Activated effector memory CD4-positive, alpha-beta T cell treated with Interleukin-2 at 50 U/mL for 16 hours (primary cell): ENCODE measurements around the gene MAPK1.
"Not testable (repeated sequence)": the region's sequence is repeated elsewhere in the genome, so short reads cannot be mapped to it uniquely, and the experiment has no call there.

Experiments used
- DNase-seq: peaks from one replicate; pipeline ENCODE4 v3.0.0-alpha.2; 2020

The MAPK1 gene

GRCh38 chr22:21867528-21868266 is at the start of gene MAPK1:
Gene MAPK1, minus strand, starts transcription at chr22:21867645. Its CDS starts 205 bp downstream, at chr22:21867440.
- DNase-seq = peak; percentile 91

DNA sequence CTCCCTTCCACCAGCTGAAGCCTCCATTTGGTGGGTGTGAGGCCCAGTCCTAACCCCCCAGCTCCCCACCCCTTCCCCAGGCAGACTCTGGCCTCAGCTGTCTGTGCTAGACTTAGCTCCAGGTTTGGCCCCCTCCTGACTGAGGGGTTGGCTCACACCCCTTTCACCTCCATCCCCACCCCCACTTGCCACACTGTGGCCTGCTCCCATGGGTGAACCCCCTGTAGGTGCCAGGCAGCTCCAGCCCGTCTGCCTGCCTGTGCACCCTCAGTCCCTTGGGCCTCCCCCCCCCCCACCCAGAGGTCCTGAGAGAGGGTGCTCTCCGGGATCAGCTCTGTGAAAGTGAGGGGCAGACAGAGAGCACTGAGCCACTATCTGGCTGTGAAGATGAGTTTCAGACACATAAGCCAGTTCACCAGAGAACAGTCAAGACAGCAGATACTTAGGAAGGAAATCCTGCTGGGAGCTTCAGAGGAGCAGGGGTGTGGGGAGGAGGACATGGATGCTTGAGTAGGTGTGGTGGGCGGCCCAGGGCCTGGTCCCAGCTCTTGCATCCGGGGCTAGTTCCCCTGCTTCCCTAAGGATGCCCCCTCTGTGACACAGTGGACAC is 49.0 kb upstream of the MAPK1 start:
- DNase-seq = no peak

DNA sequence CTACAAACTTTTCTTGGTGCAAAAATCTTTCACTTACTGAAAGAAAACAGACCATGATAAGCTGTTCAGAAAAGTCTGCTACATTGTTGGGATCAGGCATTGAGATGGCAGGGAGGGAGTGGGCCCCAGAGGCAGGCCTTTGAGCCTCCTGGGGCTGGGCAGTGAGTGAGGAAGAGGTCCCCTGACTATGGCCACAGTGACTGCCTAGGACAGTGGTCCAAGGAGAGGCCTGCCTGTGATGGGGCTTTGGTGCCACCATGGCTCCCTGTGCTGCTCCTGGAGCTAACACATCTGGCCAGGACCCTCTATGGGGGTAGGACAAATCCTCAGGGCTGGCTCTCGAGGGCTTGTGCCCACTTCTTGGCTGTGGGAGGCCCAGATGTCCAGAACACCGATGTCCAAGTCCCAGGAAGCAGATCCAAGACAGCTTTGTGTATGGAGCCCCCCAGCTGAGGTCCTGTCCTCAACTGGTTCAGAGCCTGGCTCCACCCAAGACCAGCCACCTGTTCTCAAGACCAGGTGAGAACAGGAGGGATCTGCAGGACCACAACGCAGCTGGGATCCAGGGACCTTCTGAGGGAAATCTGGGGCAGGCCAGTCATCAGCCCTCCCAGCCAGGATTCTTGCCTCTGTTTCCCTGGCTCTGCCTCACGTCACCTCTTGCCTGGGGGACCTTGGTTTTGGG is 48.3 kb upstream of the MAPK1 start:
- no peak for DNase-seq

GRCh38 chr22:21914033-21914642 is 46.7 kb upstream of the MAPK1 start:
- DNase-seq = not testable (repeated sequence)

DNA sequence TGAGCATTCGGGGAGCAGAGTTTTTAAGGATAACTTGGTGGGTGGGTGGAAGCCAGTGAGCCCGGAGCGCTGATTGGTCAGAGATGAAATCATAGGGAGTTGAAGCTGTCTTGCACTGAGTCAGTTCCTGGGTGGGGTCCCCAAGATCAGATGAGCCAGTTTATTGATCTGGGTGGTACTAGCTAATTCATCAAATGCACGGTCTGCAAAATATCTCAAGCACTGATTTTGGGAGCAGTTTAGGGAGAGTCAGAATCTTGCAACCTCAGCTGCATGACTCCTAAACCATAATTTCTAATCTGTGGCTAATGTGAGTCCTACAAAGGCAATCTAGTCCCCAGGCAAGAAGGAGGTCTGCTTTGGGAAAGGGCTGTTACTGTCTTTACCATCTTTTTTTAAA is 42.9 kb upstream of the MAPK1 start:
- not testable (repeated sequence) for DNase-seq

GRCh38 chr22:21909871-21910270 is 42.4 kb upstream of the MAPK1 start:
- no peak for DNase-seq

DNA sequence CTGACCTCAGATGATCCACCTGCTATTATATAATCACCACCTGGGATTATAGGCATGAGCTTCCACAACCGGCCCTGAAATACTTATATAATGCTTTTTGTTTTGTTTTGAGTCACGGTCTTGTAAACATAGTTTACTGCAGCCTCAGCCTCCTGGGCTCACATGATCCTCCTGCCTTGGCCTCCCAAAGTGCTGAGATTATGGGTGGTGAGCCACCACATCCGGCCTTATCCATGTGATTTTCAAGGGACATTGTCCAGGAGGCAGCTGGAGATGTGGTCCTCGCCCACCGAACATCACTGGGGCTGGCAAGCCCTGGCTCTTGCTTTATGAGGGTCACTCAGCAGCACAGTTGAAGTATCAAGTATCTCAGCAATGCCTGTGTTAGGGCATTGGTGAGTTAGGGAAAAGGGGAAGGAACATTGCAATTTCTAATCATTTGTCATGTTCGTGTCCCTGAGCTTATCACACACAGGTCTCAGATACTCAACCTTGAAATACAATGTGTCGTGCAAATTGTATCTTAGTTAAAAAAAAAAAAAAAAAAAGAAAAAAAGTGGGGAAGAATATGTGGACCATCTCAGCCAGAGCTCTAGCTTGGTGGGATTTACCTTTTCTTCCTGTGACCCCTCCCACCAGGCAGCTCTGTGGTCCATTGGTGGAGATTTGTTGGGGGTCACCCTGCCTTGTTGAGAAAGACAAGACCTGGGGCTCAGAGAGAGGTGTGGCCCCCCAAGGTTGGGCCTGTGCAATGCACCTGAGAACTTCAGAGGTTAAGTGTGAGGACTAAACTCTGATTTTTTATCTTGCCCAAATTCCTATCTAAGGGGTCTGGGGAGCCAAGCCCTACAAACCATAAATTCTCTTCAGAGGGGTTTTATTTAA is 40.4 kb upstream of the MAPK1 start:
- no peak for DNase-seq

- not testable (repeated sequence) for DNase-seq
Observed at GRCh38 chr22:21905234-21905633, 37.8 kb upstream of the MAPK1 start.

DNA sequence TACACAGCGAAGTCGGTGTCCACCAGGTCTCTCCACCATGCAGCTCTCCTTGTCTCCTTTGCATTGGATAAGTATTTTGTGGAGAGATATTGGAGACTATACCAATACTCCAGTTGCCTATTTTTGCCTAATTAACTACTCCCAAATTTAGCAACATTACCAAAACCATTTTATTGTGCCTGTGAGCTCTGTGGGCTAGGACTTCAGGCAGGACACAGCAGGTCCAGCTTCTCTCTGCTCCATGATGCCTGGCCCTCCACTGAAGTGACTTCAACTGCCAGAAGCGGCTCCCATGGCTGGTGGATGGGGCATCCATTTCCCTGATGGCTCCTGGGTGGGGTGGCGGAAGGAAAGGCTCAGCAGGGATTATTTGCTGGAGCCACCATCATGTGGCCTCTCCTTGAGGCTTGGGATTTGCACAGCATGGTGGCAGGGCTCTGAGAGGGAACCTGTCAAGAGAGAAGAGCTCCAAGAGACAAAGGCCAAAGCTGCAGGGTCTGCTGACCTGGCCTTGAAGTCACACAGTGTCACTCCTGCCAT is 36.9 kb upstream of the MAPK1 start:
- no peak for DNase-seq

GRCh38 chr22:21903283-21903682 is 35.8 kb upstream of the MAPK1 start:
- DNase-seq = no peak

GRCh38 chr22:21902296-21903087 is 35.0 kb upstream of the MAPK1 start:
- DNase-seq = no peak

DNA sequence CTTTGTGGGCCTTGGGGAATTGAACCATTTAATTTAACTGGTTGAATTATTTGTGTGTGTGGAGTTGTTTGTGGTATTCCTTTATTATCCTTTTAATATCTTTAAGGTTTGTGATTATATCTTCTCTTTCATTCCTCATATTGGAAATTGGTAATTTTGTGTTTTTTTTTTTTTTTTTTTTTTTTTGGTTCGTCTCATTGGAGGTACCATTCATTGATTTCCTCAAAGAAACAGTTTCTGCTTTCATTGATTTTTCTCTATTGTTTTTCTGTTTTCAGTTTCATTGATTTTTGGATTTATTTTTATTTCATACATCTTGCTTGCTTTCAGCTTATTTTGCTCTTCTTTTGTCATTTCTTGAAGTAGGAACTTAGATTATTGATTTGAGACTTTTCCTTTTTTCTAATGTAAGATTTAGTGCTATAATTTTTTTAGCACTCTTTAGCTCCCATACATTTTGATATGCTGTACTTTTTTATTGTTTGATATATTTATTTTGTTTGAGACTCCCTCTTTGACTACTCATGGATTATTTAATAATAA is 31.0 kb upstream of the MAPK1 start:
- DNase-seq = no peak

GRCh38 chr22:21896951-21897513 is 29.6 kb upstream of the MAPK1 start:
- no peak for DNase-seq

DNA sequence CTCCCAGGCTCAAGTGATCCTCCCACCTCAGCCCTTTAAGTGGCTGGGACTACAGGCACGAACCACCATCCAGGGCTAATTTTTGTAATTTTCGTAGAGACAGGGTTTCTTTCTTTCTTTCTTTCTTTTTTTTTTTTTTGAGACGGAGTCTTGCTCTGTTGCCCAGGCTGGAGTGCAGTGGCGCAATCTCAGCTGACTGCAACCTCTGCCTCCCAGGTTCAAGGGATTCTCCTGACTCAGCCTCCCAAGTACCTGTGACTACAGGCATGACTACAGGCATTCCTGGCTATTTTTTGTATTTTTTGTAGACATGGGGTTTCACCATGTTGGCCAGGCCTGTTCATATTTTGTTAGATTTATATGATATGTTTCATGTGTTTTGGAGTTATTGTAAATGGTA is 28.8 kb upstream of the MAPK1 start:
- DNase-seq = not testable (repeated sequence)

- no peak for DNase-seq
Observed at GRCh38 chr22:21894799-21895198, 27.4 kb upstream of the MAPK1 start.

DNA sequence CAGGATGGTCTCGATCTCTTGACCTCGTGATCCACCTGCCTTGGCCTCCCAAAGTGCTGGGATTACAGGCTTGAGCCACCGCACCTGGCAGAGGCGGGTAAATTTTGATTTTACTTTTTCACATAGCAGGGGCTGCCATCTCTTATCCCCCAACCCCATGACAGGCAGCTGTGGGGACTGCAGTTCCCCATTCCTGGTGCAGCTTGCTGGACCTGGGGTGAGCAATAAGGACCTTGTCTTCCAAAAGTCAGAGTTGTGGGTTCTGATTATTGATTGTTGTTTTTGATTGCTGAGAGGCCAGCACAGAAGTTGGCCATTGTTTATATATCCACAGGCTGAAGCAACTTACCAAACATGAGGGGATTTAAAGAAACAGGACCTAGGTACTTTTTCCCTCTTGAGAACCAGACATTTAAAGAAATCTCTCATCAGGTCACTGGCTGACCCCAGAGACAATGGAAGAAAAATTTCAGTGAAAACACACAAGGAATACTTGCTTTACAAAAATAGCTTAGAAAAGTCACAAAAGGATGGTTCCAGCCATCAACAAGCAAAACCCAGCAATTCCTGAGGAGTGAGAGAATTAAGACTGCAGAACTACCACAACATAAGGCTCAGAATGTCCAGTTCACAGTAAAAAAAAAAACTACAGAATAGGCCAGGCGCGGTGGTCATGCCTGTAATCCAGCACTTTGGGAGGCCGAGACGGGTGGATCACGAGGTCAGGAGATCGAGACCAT is 22.0 kb upstream of the MAPK1 start:
- DNase-seq = no peak

- DNase-seq = no peak
Observed at GRCh38 chr22:21887841-21888240, 20.4 kb upstream of the MAPK1 start.

- not testable (repeated sequence) for DNase-seq
Observed at GRCh38 chr22:21883930-21884329, 16.5 kb upstream of the MAPK1 start.

DNA sequence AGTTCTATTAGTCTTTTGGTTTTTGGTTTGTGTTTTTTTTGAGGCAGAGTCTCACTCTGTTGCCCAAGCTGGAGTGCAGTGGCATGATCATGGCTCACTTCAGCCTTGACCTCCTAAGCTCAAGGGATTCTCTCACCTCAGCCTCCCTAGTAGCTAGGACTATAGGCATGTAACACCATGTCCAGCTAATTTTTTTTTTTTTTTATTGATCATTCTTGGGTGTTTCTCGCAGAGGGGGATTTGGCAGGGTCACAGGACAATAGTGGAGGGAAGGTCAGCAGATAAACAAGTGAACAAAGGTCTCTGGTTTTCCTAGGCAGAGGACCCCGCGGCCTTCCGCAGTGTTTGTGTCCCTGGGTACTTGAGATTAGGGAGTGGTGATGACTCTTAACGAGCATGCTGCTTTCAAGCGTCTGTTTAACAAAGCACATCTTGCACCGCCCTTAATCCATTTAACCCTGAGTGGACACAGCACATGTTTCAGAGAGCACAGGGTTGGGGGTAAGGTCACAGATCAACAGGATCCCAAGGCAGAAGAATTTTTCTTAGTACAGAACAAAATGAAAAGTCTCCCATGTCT is 15.4 kb upstream of the MAPK1 start:
- DNase-seq = not testable (repeated sequence)
